Upper lobe of right lung (tissue), 1 donor: Measurements from ENCODE around the gene ADAMTS19. TPM values are rescaled to one million over a fixed set of nuclear protein-coding genes. Genes with fewer than 3 reads are reported as not detected.

Experiments used
- ATAC-seq: fragments of 200-7000 bp; cut with Tn5 transposase; one replicate; pipeline ENCODE4 v1.9.1; 2020; ENCODE audit warnings: mild to moderate bottlenecking, moderate library complexity
- DNase-seq: peaks from one replicate; pipeline ENCODE4 v3.0.0-alpha.2; 2020
- H3K27ac ChIP-seq: fragments of 200-600 bp; one replicate; pipeline ENCODE4 v1.8.0; 2022
- H3K27me3 ChIP-seq: fragments of 200-600 bp; one replicate; pipeline ENCODE4 v1.8.0; 2022; ENCODE audit warnings: mild to moderate bottlenecking
- H3K36me3 ChIP-seq: fragments of 200-600 bp; one replicate; pipeline ENCODE4 v1.8.0; 2022
- H3K4me1 ChIP-seq: fragments of 200-600 bp; one replicate; pipeline ENCODE4 v1.8.0; 2022
- H3K4me3 ChIP-seq: fragments of 200-600 bp; one replicate; pipeline ENCODE4 v1.8.0; 2022; ENCODE audit warnings: mild to moderate bottlenecking
- H3K9me3 ChIP-seq: fragments of 200-600 bp; one replicate; pipeline ENCODE4 v1.8.0; 2022
- intact Hi-C: fragments of 100-400 bp; cut with DNase I; formaldehyde crosslinking; loops from one replicate; pipeline ENCODE4 v1.11.0; 2022
- total RNA-seq: library from RNA; stranded (reverse); fragmentation: NEBNext Ultra II Directional; extraction: Animal tissue kit (Norgen Biotek cat#: 25700); gene quantifications from one replicate; pipeline ENCODE4 v1.2.1, GENCODE V29; 2021
- TF ChIP-seq, protein P1 (sequence below): fragments of 200-600 bp; IDR thresholded peaks from one replicate; pipeline ENCODE4 v1.8.0; 2022; ENCODE audit warnings: antibody characterized with exemption
- donor health status: DM: no; HTN: yes; CAD: no; lungs with severe emphysema.

The ADAMTS19 gene
- total RNA-seq, 1 donor from 2014 or later, result not detected

GRCh38 chr5:129460672-129460935 lies 506 bp downstream of the ADAMTS19 start:
- no peak for ATAC-seq

GRCh38 chr5:129460936-129461710 lies 1.0 kb downstream of the ADAMTS19 start:
- intact Hi-C loops, result no loop called here
- no peaks in the 10 kb centered on the region for H3K9me3 ChIP-seq
- ATAC-seq (peak; percentile 57), DNase-seq (peak; percentile 66)
- peaks cover 47% of the 10 kb centered on the region for H3K27me3 ChIP-seq
- peaks cover 4% of the 10 kb centered on the region for H3K4me1 ChIP-seq
- H3K4me3 ChIP-seq, result peak overlapping the region; percentile 21
- no peak overlapping the region for H3K27ac ChIP-seq
- no peaks in the 10 kb centered on the region for H3K36me3 ChIP-seq
- TF ChIP-seq, protein P1, sequence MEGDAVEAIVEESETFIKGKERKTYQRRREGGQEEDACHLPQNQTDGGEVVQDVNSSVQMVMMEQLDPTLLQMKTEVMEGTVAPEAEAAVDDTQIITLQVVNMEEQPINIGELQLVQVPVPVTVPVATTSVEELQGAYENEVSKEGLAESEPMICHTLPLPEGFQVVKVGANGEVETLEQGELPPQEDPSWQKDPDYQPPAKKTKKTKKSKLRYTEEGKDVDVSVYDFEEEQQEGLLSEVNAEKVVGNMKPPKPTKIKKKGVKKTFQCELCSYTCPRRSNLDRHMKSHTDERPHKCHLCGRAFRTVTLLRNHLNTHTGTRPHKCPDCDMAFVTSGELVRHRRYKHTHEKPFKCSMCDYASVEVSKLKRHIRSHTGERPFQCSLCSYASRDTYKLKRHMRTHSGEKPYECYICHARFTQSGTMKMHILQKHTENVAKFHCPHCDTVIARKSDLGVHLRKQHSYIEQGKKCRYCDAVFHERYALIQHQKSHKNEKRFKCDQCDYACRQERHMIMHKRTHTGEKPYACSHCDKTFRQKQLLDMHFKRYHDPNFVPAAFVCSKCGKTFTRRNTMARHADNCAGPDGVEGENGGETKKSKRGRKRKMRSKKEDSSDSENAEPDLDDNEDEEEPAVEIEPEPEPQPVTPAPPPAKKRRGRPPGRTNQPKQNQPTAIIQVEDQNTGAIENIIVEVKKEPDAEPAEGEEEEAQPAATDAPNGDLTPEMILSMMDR, result no peak

More at GRCh38 chr5:129460672-129460935, 506 bp downstream of the ADAMTS19 start:
- Histone ChIP-seq H3K36me3 (no peaks in the 10 kb centered on the region), H3K27ac (no peak overlapping the region), H3K4me1 (peaks cover 4% of the 10 kb centered on the region), H3K27me3 (peaks cover 47% of the 10 kb centered on the region), H3K9me3 (no peaks in the 10 kb centered on the region), H3K4me3 (peak overlapping the region; percentile 16)
- intact Hi-C loops, result no loop called here
- no peak for DNase-seq
- TF ChIP-seq, protein P1, result no peak

DNA sequence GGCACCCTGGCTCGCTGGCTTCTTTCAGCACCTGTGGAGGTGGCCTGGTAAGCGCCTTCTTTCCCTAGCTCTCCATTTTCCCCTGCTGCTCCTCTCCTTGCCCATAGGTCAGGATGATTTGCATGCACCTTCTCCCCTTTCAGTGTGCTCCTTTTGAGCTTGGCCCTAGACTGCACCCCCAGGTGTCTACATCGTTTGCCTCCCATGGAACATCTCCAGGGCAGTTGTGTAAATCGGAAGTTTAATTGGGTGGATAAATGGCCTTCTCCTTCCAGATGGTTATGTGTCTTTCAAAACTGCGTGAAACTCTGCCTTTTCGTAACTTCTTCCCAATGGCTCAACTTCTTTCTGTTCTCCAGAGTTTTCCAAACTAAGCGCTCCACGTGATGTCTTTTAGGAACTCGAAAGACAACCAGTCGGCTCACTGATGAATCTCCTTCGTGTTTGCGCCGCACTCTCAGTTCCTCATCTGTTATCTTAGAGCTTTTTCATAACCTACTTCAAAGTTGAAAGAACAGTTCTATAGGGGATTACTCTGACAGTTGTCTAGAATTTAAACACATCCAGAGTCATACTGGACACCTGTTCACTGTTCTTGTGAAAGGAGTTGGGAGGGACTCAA lies 1.7 kb downstream of the ADAMTS19 start:
- TF ChIP-seq, protein P1, result no peak
- DNase-seq (no peak), ATAC-seq (no peak)
- no peaks in the 10 kb centered on the region for H3K9me3 ChIP-seq
- peaks cover 47% of the 10 kb centered on the region for H3K27me3 ChIP-seq
- no peak overlapping the region for H3K27ac ChIP-seq
- no peak overlapping the region for H3K4me3 ChIP-seq
- no peaks in the 10 kb centered on the region for H3K36me3 ChIP-seq
- H3K4me1 ChIP-seq, result peaks cover 4% of the 10 kb centered on the region
- intact Hi-C loops, result no loop called here

- peaks cover under 1% of the 10 kb centered on the region for H3K4me1 ChIP-seq
- ATAC-seq (no peak), DNase-seq (no peak)
- no peaks in the 10 kb centered on the region for H3K36me3 ChIP-seq
- no peaks in the 10 kb centered on the region for H3K9me3 ChIP-seq
- intact Hi-C loops, result no loop called here
- H3K27me3 ChIP-seq, result peaks cover 30% of the 10 kb centered on the region
- no peak overlapping the region for H3K27ac ChIP-seq
- TF ChIP-seq, protein P1, result no peak
- no peak overlapping the region for H3K4me3 ChIP-seq
Observed at GRCh38 chr5:129465776-129466344, 5.8 kb downstream of the ADAMTS19 start.

- no peaks in the 10 kb centered on the region for H3K4me1 ChIP-seq
- H3K4me3 ChIP-seq, result no peak overlapping the region
- no peaks in the 10 kb centered on the region for H3K9me3 ChIP-seq
- no peaks in the 10 kb centered on the region for H3K27me3 ChIP-seq
- TF ChIP-seq, protein P1, result no peak
- no peak overlapping the region for H3K27ac ChIP-seq
- ATAC-seq (no peak), DNase-seq (no peak)
- intact Hi-C loops, result no loop called here
- H3K36me3 ChIP-seq, result no peaks in the 10 kb centered on the region
Observed at GRCh38 chr5:129474544-129474943, 14.4 kb downstream of the ADAMTS19 start.
